IgD-negative memory B cell (primary cell): Measurements from ENCODE around the gene LTV1. TPM values are rescaled to one million over a fixed set of nuclear protein-coding genes. Genes with fewer than 3 reads are reported as not detected.

ENCODE experiments used
- H3K27ac Mint-ChIP-seq, 3 donors: one replicate each; pipeline ENCODE4 v1.8.0; 2020 to 2022; ENCODE audit warnings: mild to moderate bottlenecking in 3 of 3, mixed read lengths in 3 of 3, moderate library complexity in 1 of 3
- H3K27me3 Mint-ChIP-seq: one replicate; pipeline ENCODE4 v1.8.0; 2021; ENCODE audit warnings: mixed read lengths
- H3K36me3 Mint-ChIP-seq: one replicate; pipeline ENCODE4 v1.8.0; 2020; ENCODE audit warnings: mild to moderate bottlenecking, mixed read lengths
- H3K4me1 Mint-ChIP-seq, 3 donors: one replicate each; pipeline ENCODE4 v1.8.0; 2020 to 2022; ENCODE audit warnings: mixed read lengths in 3 of 3, mild to moderate bottlenecking in 1 of 3
- H3K4me3 Mint-ChIP-seq, 4 donors: one replicate each; pipeline ENCODE4 v1.8.0; 2020 to 2022; ENCODE audit warnings: mild to moderate bottlenecking in 4 of 4, mixed read lengths in 4 of 4, moderate library complexity in 3 of 4
- H3K9me3 Mint-ChIP-seq, 3 donors: one replicate each; pipeline ENCODE4 v1.8.0; 2020 to 2021; ENCODE audit warnings: mixed read lengths in 3 of 3, mild to moderate bottlenecking in 1 of 3
- polyA plus RNA-seq: library from polyadenylated mRNA; unstranded; fragments of 300-500 nt; fragmentation: Illumina TruSeq; gene quantifications from one replicate; pipeline ENCODE4 v1.2.3, GENCODE V29; 2021

Gene LTV1
- polyA plus RNA-seq, 1 donor from 2014 or later = 23.7 TPM

GRCh38 chr6:143896126-143896860 is 53.2 kb downstream of the LTV1 start:
- H3K9me3 Mint-ChIP-seq = no peaks in the 10 kb centered on the region
- H3K4me3 Mint-ChIP-seq = no peak overlapping the region
- no peak overlapping the region for H3K27ac Mint-ChIP-seq
- H3K27me3 Mint-ChIP-seq = no peaks in the 10 kb centered on the region
- H3K4me1 Mint-ChIP-seq = peaks cover 0 to 2% (median 0%) of the 10 kb centered on the region in 3 donors
- no peaks in the 10 kb centered on the region for H3K36me3 Mint-ChIP-seq

GRCh38 chr6:143900358-143900757 is 57.2 kb downstream of the LTV1 start:
- H3K36me3 Mint-ChIP-seq = no peaks in the 10 kb centered on the region
- no peaks in the 10 kb centered on the region for H3K27me3 Mint-ChIP-seq
- peaks cover 0 to 11% (median 2%) of the 10 kb centered on the region in 3 donors for H3K4me1 Mint-ChIP-seq
- no peak overlapping the region for H3K27ac Mint-ChIP-seq
- H3K9me3 Mint-ChIP-seq = no peaks in the 10 kb centered on the region
- H3K4me3 Mint-ChIP-seq = no peak overlapping the region

GRCh38 chr6:143901885-143902750 is 59.0 kb downstream of the LTV1 start:
- H3K27me3 Mint-ChIP-seq = no peaks in the 10 kb centered on the region
- peaks cover 0 to 2% (median 0%) of the 10 kb centered on the region in 3 donors for H3K9me3 Mint-ChIP-seq
- H3K4me3 Mint-ChIP-seq = peak overlapping the region in 1 of 4 donors; percentile 57
- peaks cover 0 to 9% (median 2%) of the 10 kb centered on the region in 3 donors for H3K4me1 Mint-ChIP-seq
- H3K36me3 Mint-ChIP-seq = no peaks in the 10 kb centered on the region
- no peak overlapping the region for H3K27ac Mint-ChIP-seq

- H3K4me3 Mint-ChIP-seq = peak overlapping the region in 1 of 4 donors; percentile 63
- peaks cover 0 to 2% (median 0%) of the 10 kb centered on the region in 3 donors for H3K9me3 Mint-ChIP-seq
- no peak overlapping the region for H3K27ac Mint-ChIP-seq
- no peaks in the 10 kb centered on the region for H3K36me3 Mint-ChIP-seq
- H3K27me3 Mint-ChIP-seq = no peaks in the 10 kb centered on the region
- H3K4me1 Mint-ChIP-seq = peaks cover 0 to 9% (median 2%) of the 10 kb centered on the region in 3 donors
These were observed 59.7 kb downstream of the LTV1 start for GRCh38 chr6:143902827-143903226.

GRCh38 chr6:143911028-143911427 is 67.9 kb downstream of the LTV1 start:
- Mint-ChIP-seq H3K27ac (no peak overlapping the region), H3K4me3 (peak overlapping the region in 1 of 4 donors; percentile 74), H3K9me3 (peaks cover 6 to 12% (median 12%) of the 10 kb centered on the region in 3 donors), H3K4me1 (peaks cover 0 to 1% (median 0%) of the 10 kb centered on the region in 3 donors), H3K27me3 (no peaks in the 10 kb centered on the region), H3K36me3 (peaks cover 11% of the 10 kb centered on the region)

GRCh38 chr6:143912671-143913070 is 69.5 kb downstream of the LTV1 start:
- Mint-ChIP-seq H3K9me3 (peaks cover 11 to 22% (median 11%) of the 10 kb centered on the region in 3 donors), H3K27me3 (no peaks in the 10 kb centered on the region), H3K4me3 (no peak overlapping the region)

More at GRCh38 chr6:143912671-143913070, 69.5 kb downstream of the LTV1 start:
- peaks cover 0 to 1% (median 0%) of the 10 kb centered on the region in 3 donors for H3K4me1 Mint-ChIP-seq
- peaks cover 11% of the 10 kb centered on the region for H3K36me3 Mint-ChIP-seq
- H3K27ac Mint-ChIP-seq = no peak overlapping the region

Other genes starting within 250 kb of the LTV1 start
- gene PHACTR2, start 165.4 kb upstream of the LTV1 start, polyA plus RNA-seq = 3.2 TPM
- gene ZC2HC1B, start 21.1 kb downstream of the LTV1 start, polyA plus RNA-seq = not detected
- gene PLAGL1, start 164.9 kb downstream of the LTV1 start, polyA plus RNA-seq = 4.5 TPM